Upper lobe of right lung (tissue), 1 donor: ENCODE data around the gene FRMD8. TPM values are rescaled to one million over a fixed set of nuclear protein-coding genes. Genes with fewer than 3 reads are reported as not detected.

ENCODE experiments used
- ATAC-seq: fragments of 200-7000 bp; cut with Tn5 transposase; one replicate; pipeline ENCODE4 v1.9.1; 2020; ENCODE audit warnings: mild to moderate bottlenecking, moderate library complexity
- DNase-seq: peaks from one replicate; pipeline ENCODE4 v3.0.0-alpha.2; 2020
- H3K27ac ChIP-seq: fragments of 200-600 bp; one replicate; pipeline ENCODE4 v1.8.0; 2022
- H3K27me3 ChIP-seq: fragments of 200-600 bp; one replicate; pipeline ENCODE4 v1.8.0; 2022; ENCODE audit warnings: mild to moderate bottlenecking
- H3K36me3 ChIP-seq: fragments of 200-600 bp; one replicate; pipeline ENCODE4 v1.8.0; 2022
- H3K4me1 ChIP-seq: fragments of 200-600 bp; one replicate; pipeline ENCODE4 v1.8.0; 2022
- H3K4me3 ChIP-seq: fragments of 200-600 bp; one replicate; pipeline ENCODE4 v1.8.0; 2022; ENCODE audit warnings: mild to moderate bottlenecking
- H3K9me3 ChIP-seq: fragments of 200-600 bp; one replicate; pipeline ENCODE4 v1.8.0; 2022
- CTCF ChIP-seq: fragments of 200-600 bp; IDR thresholded peaks from one replicate; pipeline ENCODE4 v1.8.0; 2022; ENCODE audit warnings: antibody characterized with exemption
- intact Hi-C: fragments of 100-400 bp; cut with DNase I; formaldehyde crosslinking; loops from one replicate; pipeline ENCODE4 v1.11.0; 2022
- total RNA-seq: library from RNA; stranded (reverse); fragmentation: NEBNext Ultra II Directional; extraction: Animal tissue kit (Norgen Biotek cat#: 25700); gene quantifications from one replicate; pipeline ENCODE4 v1.2.1, GENCODE V29; 2021
- donor health status: DM: no; HTN: yes; CAD: no; lungs with severe emphysema.

The FRMD8 gene
- total RNA-seq, 1 donor from 2014 or later = 37.1 TPM

- Histone ChIP-seq H3K4me1 (peaks cover 72% of the 10 kb centered on the region), H3K27ac (peak overlapping the region; percentile 63), H3K4me3 (peak overlapping the region; percentile 98), H3K9me3 (no peaks in the 10 kb centered on the region), H3K27me3 (no peaks in the 10 kb centered on the region), H3K36me3 (peaks cover 59% of the 10 kb centered on the region)
- TF ChIP-seq CTCF = no peak
- DNase-seq = no peak
- intact Hi-C loops = no loop called here
- no peak for ATAC-seq
Observed at GRCh38 chr11:65430406-65431217, 44.2 kb downstream of the FRMD8 start.

DNA sequence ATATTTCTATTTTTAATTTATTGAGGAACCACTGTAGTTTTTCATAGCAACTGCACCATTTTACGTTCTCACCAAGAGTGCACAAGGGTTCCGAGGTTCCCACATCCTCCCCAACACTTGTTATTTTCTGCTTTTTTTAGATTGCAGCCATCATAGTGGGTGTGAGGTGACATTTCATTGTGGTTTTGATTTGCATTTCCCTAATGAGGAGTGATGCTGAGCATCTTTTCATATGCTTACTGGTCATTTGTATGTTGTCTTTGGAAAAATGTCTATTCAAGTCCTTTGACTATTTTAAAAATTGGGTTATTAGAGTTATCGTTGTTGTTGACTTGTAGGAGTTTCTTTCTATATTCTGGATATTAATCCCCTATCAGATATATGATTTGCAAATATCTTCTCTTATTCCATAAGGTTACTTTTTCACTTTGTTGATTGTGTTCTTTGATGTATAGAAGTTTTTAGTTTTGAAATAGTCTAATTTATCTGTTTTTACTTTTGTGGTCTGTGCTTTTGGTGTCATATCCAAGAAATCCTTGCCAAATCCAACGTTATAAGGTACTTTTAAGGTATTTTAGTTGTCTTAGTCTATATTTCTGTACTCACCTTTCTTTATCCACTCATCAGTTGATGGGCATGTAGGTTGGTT, 45.1 kb downstream of the FRMD8 start:
- intact Hi-C loops = no loop called here
- Histone ChIP-seq H3K27ac (peak overlapping the region; percentile 63), H3K36me3 (peaks cover 59% of the 10 kb centered on the region), H3K4me3 (peak overlapping the region; percentile 98), H3K9me3 (no peaks in the 10 kb centered on the region), H3K4me1 (peaks cover 82% of the 10 kb centered on the region), H3K27me3 (no peaks in the 10 kb centered on the region)
- no peak for TF ChIP-seq CTCF
- no peak for DNase-seq
- no peak for ATAC-seq

- no peak for TF ChIP-seq CTCF
- DNase-seq = no peak
- H3K9me3 ChIP-seq = no peaks in the 10 kb centered on the region
- ATAC-seq = no peak
- H3K27ac ChIP-seq = no peak overlapping the region
- H3K27me3 ChIP-seq = no peaks in the 10 kb centered on the region
- H3K4me1 ChIP-seq = peaks cover 85% of the 10 kb centered on the region
- H3K4me3 ChIP-seq = peak overlapping the region; percentile 98
- intact Hi-C loops = no loop called here
- H3K36me3 ChIP-seq = peaks cover 59% of the 10 kb centered on the region
Observed at GRCh38 chr11:65432100-65432650, 45.7 kb downstream of the FRMD8 start.

DNA sequence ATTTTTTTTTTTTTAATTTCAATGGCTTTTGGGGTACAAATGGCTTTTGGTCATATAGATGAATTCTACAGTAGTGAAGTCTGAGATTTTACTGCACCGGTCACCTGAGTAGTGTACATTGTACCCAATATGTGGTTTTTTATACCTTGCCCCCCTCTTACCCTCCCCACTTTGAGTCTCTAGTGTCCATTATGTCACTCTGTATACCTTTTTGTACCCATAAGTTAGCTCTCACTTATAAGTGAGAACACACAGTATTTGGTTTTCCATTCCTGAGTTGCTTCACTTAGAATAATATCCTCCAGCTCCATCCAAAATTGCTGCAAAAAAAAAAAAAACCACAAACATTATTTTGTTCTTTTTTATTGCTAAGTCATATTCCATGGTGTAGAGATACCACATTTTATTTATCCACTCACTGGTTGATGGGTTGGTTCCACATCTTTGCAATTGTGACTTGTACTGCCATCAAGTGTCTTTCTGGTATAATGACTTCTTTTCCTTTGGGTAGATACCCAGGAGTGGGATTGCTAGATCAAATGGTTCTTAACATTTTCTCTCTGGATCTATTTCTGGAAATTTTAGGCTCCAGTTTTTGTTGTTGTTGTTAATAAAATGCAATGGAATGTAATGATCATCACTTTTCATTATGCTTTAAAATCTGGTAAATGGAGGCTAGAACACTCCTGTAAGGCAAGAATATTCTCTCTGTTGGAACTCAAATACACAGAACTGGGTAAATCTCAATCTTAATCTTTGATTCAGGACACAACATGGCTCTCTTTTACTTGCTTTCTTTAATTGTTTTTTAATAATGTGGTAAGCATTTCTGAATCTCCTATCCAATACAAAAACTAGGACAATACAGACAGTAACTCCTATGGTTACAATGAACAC, 46.5 kb downstream of the FRMD8 start:
- H3K4me1 ChIP-seq = peaks cover 78% of the 10 kb centered on the region
- DNase-seq (no peak), ATAC-seq (no peak)
- H3K36me3 ChIP-seq = peaks cover 59% of the 10 kb centered on the region
- intact Hi-C loops = no loop called here
- no peaks in the 10 kb centered on the region for H3K27me3 ChIP-seq
- TF ChIP-seq CTCF = peak; percentile 31
- no peaks in the 10 kb centered on the region for H3K9me3 ChIP-seq
- no peak overlapping the region for H3K27ac ChIP-seq
- peak overlapping the region; percentile 4 for H3K4me3 ChIP-seq

- Histone ChIP-seq H3K4me1 (peaks cover 70% of the 10 kb centered on the region), H3K36me3 (peaks cover 66% of the 10 kb centered on the region), H3K4me3 (no peak overlapping the region), H3K27me3 (no peaks in the 10 kb centered on the region), H3K9me3 (no peaks in the 10 kb centered on the region), H3K27ac (no peak overlapping the region)
- no peak for TF ChIP-seq CTCF
- intact Hi-C loops = no loop called here
- ATAC-seq = no peak
- DNase-seq = no peak
Observed at GRCh38 chr11:65433657-65434056, 47.2 kb downstream of the FRMD8 start.
